GM21423 (cell line): ENCODE results near the gene SHANK1.
A peak's percentile ranks its signal among the peaks of the same experiment; 100 is the strongest.

ENCODE experiments used
- ATAC-seq: cut with Tn5 transposase; IDR thresholded peaks from one replicate; pipeline ENCODE4 v1.9.1; 2021; ENCODE audit warnings: mild to moderate bottlenecking, moderate library complexity; ENCODE audit not compliant: unreplicated experiment

Gene SHANK1

GRCh38 chr19:50729894-50730293, 10.3 kb upstream of the SHANK1 start:
- no peak for ATAC-seq

- ATAC-seq = no peak
These were observed 8.6 kb upstream of the SHANK1 start for GRCh38 chr19:50728084-50728737.

GRCh38 chr19:50725911-50726230, 6.3 kb upstream of the SHANK1 start:
- no peak for ATAC-seq

GRCh38 chr19:50725218-50725910, 5.8 kb upstream of the SHANK1 start:
- ATAC-seq = no peak

GRCh38 chr19:50724522-50725217, 5.1 kb upstream of the SHANK1 start:
- peak; percentile 80 for ATAC-seq

- ATAC-seq = no peak
These were observed 4.3 kb upstream of the SHANK1 start for GRCh38 chr19:50723735-50724521.

- ATAC-seq = no peak
These were observed 3.5 kb upstream of the SHANK1 start, which contains the start of gene CLEC11A for GRCh38 chr19:50723069-50723468. CLEC11A (plus strand) TSS chr19:50723364; CDS start chr19:50723526, 162 bp downstream.

- ATAC-seq = no peak
These were observed 2.8 kb upstream of the SHANK1 start for GRCh38 chr19:50722201-50723013.

GRCh38 chr19:50721441-50722137, 2.0 kb upstream of the SHANK1 start:
- no peak for ATAC-seq

- no peak for ATAC-seq
These were observed 1.3 kb upstream of the SHANK1 start for GRCh38 chr19:50720921-50721381.

- ATAC-seq = no peak
These were observed 749 bp upstream of the SHANK1 start for GRCh38 chr19:50720181-50720920.

GRCh38 chr19:50719119-50719435, 525 bp downstream of the SHANK1 start:
- ATAC-seq = no peak

- ATAC-seq = no peak
These were observed 1.1 kb downstream of the SHANK1 start for GRCh38 chr19:50718255-50719118.

- no peak for ATAC-seq
These were observed 1.7 kb downstream of the SHANK1 start for GRCh38 chr19:50717891-50718254.

GRCh38 chr19:50717026-50717723, 2.4 kb downstream of the SHANK1 start:
- ATAC-seq = no peak

GRCh38 chr19:50716178-50717025, 3.2 kb downstream of the SHANK1 start:
- ATAC-seq = no peak
